Measurements from ENCODE around the gene KRT74. TPM values are rescaled to one million over a fixed set of nuclear protein-coding genes. Genes with fewer than 3 reads are reported as not detected.

Gene KRT74
- polyA plus RNA-seq, 2 of the 4 experiments (the other 2 are of a cell fraction) = not detected

GRCh38 chr12:52524241-52524897 is 49.3 kb downstream of the KRT74 start (continued):
- TF ChIP-seq HOXB13 (CRISPR knock-in tag; IDR thresholded peaks at IDR 0.05; ENCODE audit: low read depth) (no peak), BCL3 (IDR thresholded peaks at IDR 0.05) (no peak), CTCF (IDR thresholded peaks at IDR 0.05) (no peak), PBX3 (IDR thresholded peaks at IDR 0.05) (no peak), MYC (IDR thresholded peaks at IDR 0.05; ENCODE audit: borderline replicate concordance, low read length) (no peak)

GRCh38 chr12:52523824-52524223 is 49.8 kb downstream of the KRT74 start:
- Histone ChIP-seq H3K9me3 (no peaks in the 10 kb centered on the region), H3K4me3 (no peak overlapping the region), H3K4me1 (peaks cover 22% of the 10 kb centered on the region), H3K27ac (no peak overlapping the region), H3K4me2 (no peak overlapping the region)
- CTCF ChIA-PET = interaction anchor here (0.9 to 1.9 kb wide), 2 partner anchors 10 to 14 kb away, joined by 3 to 6 read pairs; no protein-coding TSS in a partner anchor
- TF ChIP-seq FOXS1 (CRISPR knock-in tag; IDR thresholded peaks at IDR 0.05) (no peak), NFE2L2 (conservative IDR thresholded peaks at IDR 0.05; ENCODE audit: low read length) (no peak), ZFP36 (IDR thresholded peaks at IDR 0.05; ENCODE audit: borderline replicate concordance, partially characterized antibody) (no peak), BCL3 (IDR thresholded peaks at IDR 0.05) (no peak), USF2 (IDR thresholded peaks at IDR 0.05) (no peak)
- WGBS (ENCODE audit: missing lambda C conversion rate) = 91% methylated on average over 4 of the region's 4 CpGs
- no peak for DNase-seq (ENCODE audit: low read depth in 1 of 2, low spot score in 1 of 2)
- no peak for ATAC-seq
- POLR2A ChIA-PET = no interaction called here
- FAIRE-seq = no peak

GRCh38 chr12:52522346-52523011 is 51.2 kb downstream of the KRT74 start:
- WGBS (ENCODE audit: missing lambda C conversion rate) = 57% methylated on average over 10 of the region's 10 CpGs
- POLR2A ChIA-PET = no interaction called here
- H3K27ac ChIP-seq = peak overlapping the region; percentile 4 to 14; a peak in 2 of 6 replicates
- no peak for FAIRE-seq
- TF ChIP-seq HES2 (IDR thresholded peaks at IDR 0.05) (no peak), MYC (IDR thresholded peaks at IDR 0.05; ENCODE audit: borderline replicate concordance, low read length) (no peak), RFX5 (IDR thresholded peaks at IDR 0.05) (no peak), CHD2 (IDR thresholded peaks at IDR 0.05; ENCODE audit: low read length, partially characterized antibody) (no peak), BCL3 (IDR thresholded peaks at IDR 0.05) (no peak), SREBF2 (IDR thresholded peaks at IDR 0.05) (no peak), ZC3H11A (IDR thresholded peaks at IDR 0.05) (no peak), GATA3 (IDR thresholded peaks at IDR 0.05; ENCODE audit: borderline replicate concordance) (no peak), PBX3 (IDR thresholded peaks at IDR 0.05) (no peak)
- no peak overlapping the region; the same call in 2 of the 3 replicates for H3K4me2 ChIP-seq
- no peak for DNase-seq (ENCODE audit: low read depth in 1 of 2, low spot score in 1 of 2)
- H3K4me1 ChIP-seq = peaks cover 22% of the 10 kb centered on the region
- peak in 1 of 2 experiments; percentile 22; a peak in 3 of 6 replicates for ATAC-seq
- no peaks in the 10 kb centered on the region for H3K9me3 ChIP-seq
- H3K4me3 ChIP-seq = no peak overlapping the region
- CTCF ChIA-PET = interaction anchor here (0.8 to 1.9 kb wide), 6 partner anchors 10 to 150 kb away, joined by 3 to 6 read pairs (median 3); no protein-coding TSS in a partner anchor

Measured in A549 (cell line).